ENCODE results near the gene CBARP. TPM values are rescaled to one million over a fixed set of nuclear protein-coding genes. Genes with fewer than 3 reads are reported as not detected.

The CBARP gene
- total and polyA plus RNA-seq, 2 of the 13 experiments (the other 11 are each of a cell fraction or from before 2014, with no cell fraction given): 1.2 to 1.4 TPM

DNA sequence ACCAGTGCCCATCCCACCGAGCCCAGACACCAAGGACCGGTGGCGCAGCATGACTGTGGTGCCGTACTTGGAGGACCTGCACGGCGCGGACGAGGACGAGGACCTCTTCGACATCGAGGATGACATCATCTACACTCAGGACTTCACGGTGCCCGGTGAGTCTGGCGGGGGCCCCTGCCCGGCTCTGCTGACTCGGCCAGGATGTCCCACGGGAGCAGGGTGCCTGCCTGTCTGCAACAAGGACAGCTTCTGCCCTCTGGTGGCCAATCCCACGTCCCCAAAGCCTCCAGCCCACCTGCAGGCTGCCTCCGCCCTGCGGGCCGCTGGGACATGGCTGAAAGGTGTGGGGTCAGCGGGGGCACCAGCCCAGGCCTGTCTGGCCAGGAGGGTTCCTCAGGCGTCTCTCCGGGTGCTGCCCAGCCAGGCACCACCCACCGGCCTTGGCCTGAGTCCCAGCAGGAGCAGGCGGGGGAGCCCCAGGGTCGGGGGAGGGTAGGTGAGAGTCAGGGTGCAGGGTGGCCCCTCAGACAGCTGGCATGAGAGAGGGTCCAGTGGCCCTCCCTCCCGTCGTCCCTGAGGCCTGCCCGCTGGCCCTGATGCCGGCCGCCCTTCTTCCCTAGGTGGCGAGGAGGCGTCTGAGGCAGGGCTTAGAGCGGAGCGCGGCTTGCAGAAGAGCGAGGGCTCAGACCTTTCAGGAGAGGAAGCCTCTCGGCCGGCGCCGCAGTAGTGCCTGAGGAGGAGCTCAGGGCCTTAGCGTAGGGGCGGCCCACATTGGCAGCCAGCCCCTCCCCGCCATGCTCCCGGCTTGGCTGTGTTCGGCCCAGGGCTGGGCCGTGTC is 14.6 kb downstream of the CBARP start (continued):
- TF ChIP-seq ZNF318 (CRISPR knock-in tag; IDR thresholded peaks at IDR 0.05) (no peak), ZNF7 (CRISPR knock-in tag; IDR thresholded peaks at IDR 0.05) (no peak), EP300 (IDR thresholded peaks at IDR 0.05; ENCODE audit: low read depth in 2 of 2, low read length in 2 of 2) (no peak), EP300 (CRISPR knock-in tag; IDR thresholded peaks at IDR 0.05; ENCODE audit: borderline replicate concordance) (0 out of 2 replicates have a peak, but pooled peaks have one; percentile 10), ZFP62 (CRISPR knock-in tag; IDR thresholded peaks at IDR 0.05) (no peak), ZEB1 (IDR thresholded peaks at IDR 0.05; ENCODE audit: insufficient replicate concordance, low read depth) (no peak), RBM22 (optimal IDR thresholded peaks at IDR 0.05; ENCODE audit: low read length) (no peak), ZNF687 (CRISPR knock-in tag; IDR thresholded peaks at IDR 0.05) (peak; percentile 34; the same call in 1 of the 2 replicates), ZNF577 (CRISPR knock-in tag; IDR thresholded peaks at IDR 0.05; ENCODE audit: borderline replicate concordance, low read depth) (no peak), ZBTB2 (CRISPR knock-in tag; IDR thresholded peaks at IDR 0.05; ENCODE audit: low read depth) (no peak)
